ENCODE data around the gene DGKZ. TPM values are rescaled to one million over a fixed set of nuclear protein-coding genes. Genes with fewer than 3 reads are reported as not detected.

Gene DGKZ

DNA sequence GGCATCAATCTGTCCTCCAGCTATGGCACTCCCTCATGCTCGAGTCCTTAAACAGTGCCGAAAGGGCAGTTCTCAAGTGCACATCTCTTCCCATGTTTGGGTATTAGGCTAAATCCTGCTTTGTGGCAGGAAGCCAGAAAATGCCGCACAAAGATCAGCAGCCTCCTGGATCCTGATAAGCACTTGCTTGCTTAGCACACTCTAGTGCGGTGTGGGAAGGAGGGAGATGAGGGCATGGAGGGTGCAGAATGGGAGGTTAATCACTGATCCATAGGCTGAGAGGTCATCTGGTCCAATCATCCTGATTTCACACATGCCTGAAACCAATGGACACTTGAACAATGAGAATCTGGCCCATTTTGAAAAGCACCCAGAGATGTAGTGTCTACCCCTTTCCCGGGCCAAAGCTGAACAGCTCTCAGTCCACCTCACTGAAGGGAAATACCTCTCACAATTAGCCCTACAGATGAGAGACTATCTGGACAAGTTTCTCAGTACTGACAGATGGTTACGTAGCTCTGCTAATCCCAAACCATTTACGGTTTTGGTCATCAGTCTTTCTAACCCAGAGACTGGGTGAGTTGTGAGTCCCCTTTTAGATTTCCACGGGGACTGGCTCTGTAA, 74.1 kb downstream of the DGKZ start:
- no peaks in the 10 kb centered on the region for H3K27me3 ChIP-seq (ENCODE audit: control insufficient read depth, insufficient read depth, low read length)
- H3K4me2 ChIP-seq (ENCODE audit: low read length): no peak overlapping the region
- H3K9me3 ChIP-seq (replicated peaks; ENCODE audit: low read length): no peaks in the 10 kb centered on the region
- H3K4me3 ChIP-seq (ENCODE audit: low read length): no peak overlapping the region
- no peak overlapping the region for H3K9ac ChIP-seq (ENCODE audit: low read depth, low read length)
- H3K36me3 ChIP-seq (ENCODE audit: insufficient read depth, low read length): peaks cover 12% of the 10 kb centered on the region
- H3K4me1 ChIP-seq (ENCODE audit: control insufficient read depth, insufficient read depth, low read length): no peaks in the 10 kb centered on the region

- H3K4me2 ChIP-seq (ENCODE audit: low read length): no peak overlapping the region
- no peaks in the 10 kb centered on the region for H3K4me1 ChIP-seq (ENCODE audit: control insufficient read depth, insufficient read depth, low read length)
- peaks cover 12% of the 10 kb centered on the region for H3K36me3 ChIP-seq (ENCODE audit: insufficient read depth, low read length)
- no peak overlapping the region for H3K4me3 ChIP-seq (ENCODE audit: low read length)
- no peaks in the 10 kb centered on the region for H3K9me3 ChIP-seq (replicated peaks; ENCODE audit: low read length)
- H3K27me3 ChIP-seq (ENCODE audit: control insufficient read depth, insufficient read depth, low read length): no peaks in the 10 kb centered on the region
- no peak overlapping the region for H3K9ac ChIP-seq (ENCODE audit: low read depth, low read length)
Measured at GRCh38 chr11:46422588-46422987, 75.3 kb downstream of the DGKZ start.

DNA sequence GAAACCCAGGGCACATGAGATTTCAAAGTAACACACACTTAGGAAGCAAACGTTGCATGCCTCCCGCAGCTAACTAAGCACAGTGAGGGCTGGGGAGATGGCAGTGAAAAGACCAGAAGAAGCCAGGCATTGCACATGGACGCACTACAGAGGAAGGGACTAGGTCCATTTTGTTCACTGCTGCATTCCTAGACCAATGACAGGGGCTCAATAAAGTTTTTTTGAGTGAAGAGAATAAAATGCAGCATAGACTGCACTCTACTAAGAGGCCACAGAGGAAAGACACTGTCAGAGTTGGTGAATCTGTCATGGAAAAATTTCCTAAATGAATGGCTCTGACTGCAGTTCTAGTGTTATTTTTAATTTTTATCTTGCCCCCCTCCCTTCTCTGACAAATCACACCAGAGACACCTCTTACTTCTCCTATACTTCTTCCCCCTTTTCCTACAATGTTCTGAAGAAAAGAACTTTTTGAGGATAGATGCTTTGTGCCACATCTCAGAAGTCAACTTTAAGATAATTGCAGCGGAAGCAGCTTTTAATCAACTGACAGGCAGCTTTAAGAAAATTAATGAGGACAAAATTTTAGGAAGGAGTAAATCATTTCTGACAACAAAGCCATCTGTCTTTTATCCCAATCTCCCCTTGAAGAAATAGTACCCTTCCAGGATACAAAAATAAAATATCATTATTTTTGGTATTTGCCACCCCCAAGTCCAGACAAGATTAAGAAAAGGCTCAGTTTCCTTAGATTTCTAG, 79.1 kb downstream of the DGKZ start:
- Histone ChIP-seq H3K27me3 (ENCODE audit: control insufficient read depth, insufficient read depth, low read length) (no peaks in the 10 kb centered on the region), H3K4me3 (ENCODE audit: low read length) (no peak overlapping the region), H3K4me2 (ENCODE audit: low read length) (no peak overlapping the region), H3K9ac (ENCODE audit: low read depth, low read length) (no peak overlapping the region), H3K36me3 (ENCODE audit: insufficient read depth, low read length) (peaks cover 28% of the 10 kb centered on the region), H3K4me1 (ENCODE audit: control insufficient read depth, insufficient read depth, low read length) (no peaks in the 10 kb centered on the region), H3K9me3 (replicated peaks; ENCODE audit: low read length) (no peaks in the 10 kb centered on the region)

GRCh38 chr11:46427364-46427763, 80.1 kb downstream of the DGKZ start:
- H3K4me2 ChIP-seq (ENCODE audit: low read length): no peak overlapping the region
- no peaks in the 10 kb centered on the region for H3K9me3 ChIP-seq (replicated peaks; ENCODE audit: low read length)
- no peaks in the 10 kb centered on the region for H3K27me3 ChIP-seq (ENCODE audit: control insufficient read depth, insufficient read depth, low read length)
- H3K4me1 ChIP-seq (ENCODE audit: control insufficient read depth, insufficient read depth, low read length): no peaks in the 10 kb centered on the region
- no peak overlapping the region for H3K4me3 ChIP-seq (ENCODE audit: low read length)
- H3K9ac ChIP-seq (ENCODE audit: low read depth, low read length): no peak overlapping the region
- peaks cover 25% of the 10 kb centered on the region for H3K36me3 ChIP-seq (ENCODE audit: insufficient read depth, low read length)

- Histone ChIP-seq H3K4me1 (ENCODE audit: control insufficient read depth, insufficient read depth, low read length) (no peaks in the 10 kb centered on the region), H3K9ac (ENCODE audit: low read depth, low read length) (no peak overlapping the region), H3K9me3 (replicated peaks; ENCODE audit: low read length) (no peaks in the 10 kb centered on the region), H3K4me2 (ENCODE audit: low read length) (no peak overlapping the region), H3K27me3 (ENCODE audit: control insufficient read depth, insufficient read depth, low read length) (no peaks in the 10 kb centered on the region), H3K4me3 (ENCODE audit: low read length) (no peak overlapping the region), H3K36me3 (ENCODE audit: insufficient read depth, low read length) (peaks cover 23% of the 10 kb centered on the region)
Measured at GRCh38 chr11:46429717-46430116, 82.5 kb downstream of the DGKZ start.

Small RNAs within 50 kb of the gene (small RNA-seq; reads per million reads assigned to genes)
- gene MIR4688: not detected

All from skeletal muscle satellite cell (primary cell).